ENCODE results near the gene FLVCR1.

- no peak for TF ChIP-seq POLR2A (IDR thresholded peaks at IDR 0.05; ENCODE audit: low read depth, low read length)
- no peak for TF ChIP-seq POLR2AphosphoS5 (IDR thresholded peaks at IDR 0.05; ENCODE audit: low read depth, low read length)
- no peak for TF ChIP-seq TAF1 (IDR thresholded peaks at IDR 0.05; ENCODE audit: borderline replicate concordance, low read depth, low read length)
Observed at GRCh38 chr1:212827171-212827776, 30.8 kb upstream of the FLVCR1 start.

All from GM12892 (cell line).